Brain microvascular endothelial cell (primary cell): ENCODE measurements around the gene ALDH1A1.

Experiments
- DNase-seq: peaks from one replicate; pipeline ENCODE4 v3.0.0-alpha.2; 2020
- H3K27ac ChIP-seq: fragments of 250-450 bp; sonication (Bioruptor Pico); 2 replicates; pipeline ENCODE4 v1.5.1; 2020; ENCODE audit warnings: mild to moderate bottlenecking, moderate library complexity
- H3K27me3 ChIP-seq: fragments of 250-450 bp; sonication (Bioruptor Pico); replicated peaks from 2 replicates; pipeline ENCODE4 v1.5.1; 2020; ENCODE audit warnings: mild to moderate bottlenecking
- H3K36me3 ChIP-seq: fragments of 250-450 bp; sonication (Bioruptor Pico); replicated peaks from 2 replicates; pipeline ENCODE4 v1.5.1; 2020; ENCODE audit warnings: mild to moderate bottlenecking
- H3K4me3 ChIP-seq: 2 replicates; pipeline ENCODE4 v1.5.1; 2011; ENCODE audit warnings: low read depth, mild to moderate bottlenecking, control low read depth, low read length, moderate library complexity
- in situ Hi-C: cut with HindIII; loops from 2 replicates; pipeline ENCODE4 v1.10.0; 2017; ENCODE audit warnings: low sequenced_read_pairs, low pct_ligation_motif_present
- TF ChIP-seq, protein P1 (sequence below): IDR thresholded peaks from 2 replicates; pipeline ENCODE4 v1.5.1; 2011; ENCODE audit warnings: low read depth, mild to moderate bottlenecking, moderate library complexity, low read length, control low read depth, inconsistent platforms; ENCODE audit errors: missing control alignments

ALDH1A1 gene

DNA sequence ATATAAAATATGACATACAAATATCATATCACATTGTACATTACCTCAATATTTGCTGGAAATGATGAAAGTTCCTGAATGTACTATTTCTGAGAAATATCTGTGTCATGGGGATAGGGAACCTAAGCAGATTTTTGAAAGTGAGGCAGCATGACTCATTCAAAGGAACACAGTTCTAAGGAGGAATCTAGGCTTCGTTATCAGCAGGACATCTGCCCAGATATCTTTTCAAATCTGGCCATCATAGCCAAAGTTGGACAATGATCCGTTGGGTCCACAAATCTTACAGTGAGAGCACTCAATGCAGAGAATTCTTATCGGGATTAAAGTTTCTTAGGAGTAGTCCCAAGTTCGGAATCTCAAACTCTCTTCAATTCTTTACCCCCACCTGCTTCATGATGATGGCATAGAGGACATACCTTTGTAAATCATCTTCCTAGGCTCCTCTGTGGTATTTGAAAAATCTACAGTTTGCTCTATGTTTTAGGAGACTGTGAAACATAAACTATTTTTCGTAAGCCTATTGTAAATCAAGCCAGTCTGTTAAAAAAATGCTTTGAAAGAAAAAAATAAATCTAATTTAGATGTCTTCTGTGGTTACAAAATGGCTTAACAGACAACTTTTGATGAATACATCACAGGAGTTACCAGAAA, 29.4 kb upstream of the ALDH1A1 start:
- in situ Hi-C loops = no loop called here
- TF ChIP-seq, protein P1, sequence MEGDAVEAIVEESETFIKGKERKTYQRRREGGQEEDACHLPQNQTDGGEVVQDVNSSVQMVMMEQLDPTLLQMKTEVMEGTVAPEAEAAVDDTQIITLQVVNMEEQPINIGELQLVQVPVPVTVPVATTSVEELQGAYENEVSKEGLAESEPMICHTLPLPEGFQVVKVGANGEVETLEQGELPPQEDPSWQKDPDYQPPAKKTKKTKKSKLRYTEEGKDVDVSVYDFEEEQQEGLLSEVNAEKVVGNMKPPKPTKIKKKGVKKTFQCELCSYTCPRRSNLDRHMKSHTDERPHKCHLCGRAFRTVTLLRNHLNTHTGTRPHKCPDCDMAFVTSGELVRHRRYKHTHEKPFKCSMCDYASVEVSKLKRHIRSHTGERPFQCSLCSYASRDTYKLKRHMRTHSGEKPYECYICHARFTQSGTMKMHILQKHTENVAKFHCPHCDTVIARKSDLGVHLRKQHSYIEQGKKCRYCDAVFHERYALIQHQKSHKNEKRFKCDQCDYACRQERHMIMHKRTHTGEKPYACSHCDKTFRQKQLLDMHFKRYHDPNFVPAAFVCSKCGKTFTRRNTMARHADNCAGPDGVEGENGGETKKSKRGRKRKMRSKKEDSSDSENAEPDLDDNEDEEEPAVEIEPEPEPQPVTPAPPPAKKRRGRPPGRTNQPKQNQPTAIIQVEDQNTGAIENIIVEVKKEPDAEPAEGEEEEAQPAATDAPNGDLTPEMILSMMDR = no peak
- DNase-seq = peak; percentile 13
- Histone ChIP-seq H3K27me3 (no peaks in the 10 kb centered on the region), H3K4me3 (no peak overlapping the region), H3K27ac (no peak overlapping the region), H3K36me3 (no peaks in the 10 kb centered on the region)

DNA sequence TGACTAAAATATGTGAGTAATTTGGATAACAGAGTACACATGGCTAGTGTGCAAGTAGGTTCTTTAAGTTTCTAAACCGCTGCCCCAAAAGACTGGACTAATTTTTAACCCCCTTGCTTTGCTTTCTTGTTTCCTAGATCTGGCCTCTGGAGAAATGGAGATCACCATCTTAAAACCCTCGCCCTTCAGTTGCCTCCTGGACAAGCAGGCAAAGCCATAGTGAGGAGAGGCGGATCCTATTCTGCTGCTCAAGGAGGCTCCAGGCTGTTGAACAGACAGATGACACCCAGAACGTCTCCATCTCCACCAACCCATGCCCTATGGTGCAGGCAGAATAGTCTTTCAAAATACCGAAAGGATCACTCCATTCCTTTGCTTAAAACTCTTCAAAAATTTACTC, 28.6 kb upstream of the ALDH1A1 start:
- Histone ChIP-seq H3K4me3 (no peak overlapping the region), H3K36me3 (no peaks in the 10 kb centered on the region), H3K27ac (no peak overlapping the region), H3K27me3 (no peaks in the 10 kb centered on the region)
- in situ Hi-C loops = no loop called here
- TF ChIP-seq, protein P1 = no peak
- no peak for DNase-seq

DNA sequence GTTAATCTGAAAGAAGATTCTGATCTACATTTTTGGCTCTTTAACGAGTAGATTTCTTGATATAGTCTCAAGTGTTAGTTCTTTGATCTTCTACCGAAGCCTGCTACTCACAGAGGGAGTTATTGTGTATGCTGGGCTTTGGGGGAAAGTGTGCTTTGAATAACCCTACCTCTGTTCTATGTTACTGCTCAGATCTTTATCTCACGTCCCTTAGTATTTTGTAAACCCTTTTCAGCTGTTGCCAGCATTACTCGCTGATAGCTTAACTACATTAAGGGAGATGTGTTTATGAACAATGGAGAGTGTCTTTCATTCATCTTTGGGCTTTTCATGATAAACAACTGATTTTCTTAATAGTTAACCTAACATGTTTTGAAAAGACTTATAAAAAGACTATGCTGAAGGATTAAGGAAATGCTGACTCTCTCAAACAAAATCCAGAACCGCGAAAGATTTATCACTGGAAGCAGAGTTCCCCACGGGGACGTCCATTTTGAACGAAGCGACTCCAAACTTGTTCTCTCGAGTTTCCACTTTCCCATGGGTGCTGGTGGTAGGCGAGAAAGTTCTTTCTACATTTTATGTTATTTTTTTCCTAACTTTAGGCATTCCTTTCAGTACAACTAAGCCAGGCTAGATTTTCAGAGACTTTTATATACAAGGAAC, 27.9 kb upstream of the ALDH1A1 start:
- Histone ChIP-seq H3K4me3 (no peak overlapping the region), H3K27me3 (no peaks in the 10 kb centered on the region), H3K36me3 (no peaks in the 10 kb centered on the region), H3K27ac (no peak overlapping the region)
- in situ Hi-C loops = no loop called here
- TF ChIP-seq, protein P1 = no peak
- DNase-seq = no peak

DNA sequence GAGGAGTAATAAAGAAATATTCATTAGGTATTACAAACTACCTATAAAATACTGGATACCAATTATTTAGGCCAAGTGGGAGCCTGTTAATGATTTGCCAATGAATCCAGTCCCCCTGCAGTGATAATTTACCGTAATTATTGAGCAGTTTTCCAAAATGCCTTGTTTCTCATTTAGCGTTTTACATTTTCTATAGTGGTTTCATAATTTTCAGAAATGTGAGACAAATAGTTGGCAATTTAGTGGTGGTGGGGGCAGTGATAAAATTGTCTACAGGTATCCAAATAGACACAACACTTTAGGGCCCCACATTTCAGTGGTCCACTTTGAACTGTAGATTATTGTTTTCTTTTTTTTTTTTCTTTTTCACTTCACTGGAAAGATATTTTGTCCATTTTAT, 27.3 kb upstream of the ALDH1A1 start:
- DNase-seq = no peak
- Histone ChIP-seq H3K36me3 (no peaks in the 10 kb centered on the region), H3K27ac (no peak overlapping the region), H3K4me3 (no peak overlapping the region), H3K27me3 (no peaks in the 10 kb centered on the region)
- TF ChIP-seq, protein P1 = no peak
- in situ Hi-C loops = no loop called here

DNA sequence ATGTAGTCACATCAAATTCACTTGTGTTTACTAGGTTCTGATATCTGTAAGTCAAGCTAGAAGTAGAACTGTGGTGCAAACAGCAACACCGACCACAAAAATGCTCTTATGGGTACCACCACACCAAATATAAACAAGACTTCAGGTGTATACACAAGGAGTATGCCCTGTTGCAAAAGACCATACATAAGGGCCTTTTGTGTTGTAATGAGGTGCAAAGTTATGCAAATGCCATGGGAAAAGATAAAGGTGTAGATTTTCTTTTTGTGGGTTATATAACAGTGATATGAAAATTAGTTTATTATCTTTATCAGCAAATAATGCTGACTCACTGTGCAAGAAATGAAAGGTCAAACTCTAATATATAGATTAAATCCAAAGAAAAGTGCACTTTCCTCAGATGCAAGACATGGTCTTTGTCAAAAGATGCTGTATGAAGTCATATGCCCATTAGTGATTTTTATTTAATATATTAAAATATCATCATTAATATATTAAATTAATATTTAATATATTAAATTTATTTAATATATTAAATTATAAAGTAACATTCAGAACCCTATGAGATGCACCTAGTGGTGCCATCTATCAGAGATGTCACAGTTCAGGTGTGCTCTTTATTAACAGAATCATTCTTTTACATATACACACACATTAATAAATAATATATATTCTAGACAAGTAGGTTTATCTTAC, 26.7 kb upstream of the ALDH1A1 start:
- in situ Hi-C loops = no loop called here
- Histone ChIP-seq H3K36me3 (no peaks in the 10 kb centered on the region), H3K4me3 (no peak overlapping the region), H3K27me3 (no peaks in the 10 kb centered on the region), H3K27ac (no peak overlapping the region)
- TF ChIP-seq, protein P1 = no peak
- no peak for DNase-seq
